AG20443 (cell line): ENCODE results near the gene VCL.
A peak's percentile ranks its signal among the peaks of the same experiment; 100 is the strongest.

Experiments used
- DNase-seq: peaks from one replicate; pipeline ENCODE4 v3.0.0; 2012; ENCODE audit warnings: low spot score, mixed read lengths

The VCL gene

DNA sequence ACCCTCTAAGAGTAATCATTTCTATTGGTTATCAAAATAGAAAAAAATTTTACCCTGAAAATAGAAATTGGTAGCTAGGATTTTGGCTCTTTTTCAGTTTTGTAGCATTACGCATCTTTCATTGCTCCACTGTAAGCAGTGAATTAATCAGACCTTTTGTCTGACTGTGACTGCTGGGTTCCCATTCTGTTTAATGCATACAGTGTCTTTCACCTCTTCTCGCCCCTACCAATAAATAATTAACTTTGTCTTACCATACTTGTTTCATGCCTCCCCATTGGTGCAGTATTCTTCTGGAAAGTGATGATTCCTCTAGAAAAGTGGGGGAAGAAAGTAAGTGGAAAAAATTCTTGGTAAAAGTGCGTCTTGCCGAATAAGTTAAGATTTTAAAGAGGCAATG, 79.5 kb downstream of the VCL start:
- no peak for DNase-seq

- no peak for DNase-seq
Observed at GRCh38 chr10:74078037-74078436, 80.1 kb downstream of the VCL start.

DNA sequence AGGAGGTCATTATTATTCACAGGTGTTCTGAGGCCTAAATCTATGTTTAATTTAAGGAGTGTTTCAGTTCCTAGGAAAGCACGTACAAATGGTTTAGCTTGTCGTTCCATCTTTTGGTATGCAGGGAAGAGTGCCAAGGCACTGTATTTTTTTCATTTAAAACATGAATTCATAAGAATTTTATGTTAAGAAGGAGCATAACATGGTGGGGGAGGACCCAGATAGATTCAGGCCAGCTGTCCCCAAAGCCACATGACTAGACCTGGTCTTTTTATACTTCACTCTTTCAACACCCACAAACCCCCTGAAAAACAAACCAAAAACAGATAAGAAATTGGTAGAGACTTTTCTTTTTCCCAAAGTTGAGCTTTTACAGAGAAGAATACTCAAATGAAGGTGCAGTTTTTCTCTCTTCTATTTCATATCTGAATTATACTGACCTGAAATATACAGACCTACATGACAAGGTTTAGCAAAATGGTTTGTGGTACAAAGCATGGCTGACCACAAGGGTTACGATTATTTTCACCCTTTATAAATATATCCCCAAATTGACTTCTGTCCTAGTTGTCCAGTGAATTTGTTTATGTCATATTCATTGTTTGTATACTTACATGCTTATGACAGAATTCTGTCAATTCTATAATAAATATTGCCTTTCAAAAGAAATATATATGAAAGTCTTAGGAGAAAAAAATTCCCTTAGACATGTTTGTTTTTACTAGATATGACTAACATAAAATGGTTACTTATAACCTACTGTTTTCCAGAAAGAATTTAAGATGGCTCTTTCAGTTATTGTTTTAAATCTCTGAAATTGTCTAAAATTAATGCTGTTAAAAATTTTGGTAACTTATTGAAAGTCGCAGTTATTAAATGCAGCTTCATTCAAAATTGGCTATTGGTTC, 81.4 kb downstream of the VCL start:
- no peak for DNase-seq

DNA sequence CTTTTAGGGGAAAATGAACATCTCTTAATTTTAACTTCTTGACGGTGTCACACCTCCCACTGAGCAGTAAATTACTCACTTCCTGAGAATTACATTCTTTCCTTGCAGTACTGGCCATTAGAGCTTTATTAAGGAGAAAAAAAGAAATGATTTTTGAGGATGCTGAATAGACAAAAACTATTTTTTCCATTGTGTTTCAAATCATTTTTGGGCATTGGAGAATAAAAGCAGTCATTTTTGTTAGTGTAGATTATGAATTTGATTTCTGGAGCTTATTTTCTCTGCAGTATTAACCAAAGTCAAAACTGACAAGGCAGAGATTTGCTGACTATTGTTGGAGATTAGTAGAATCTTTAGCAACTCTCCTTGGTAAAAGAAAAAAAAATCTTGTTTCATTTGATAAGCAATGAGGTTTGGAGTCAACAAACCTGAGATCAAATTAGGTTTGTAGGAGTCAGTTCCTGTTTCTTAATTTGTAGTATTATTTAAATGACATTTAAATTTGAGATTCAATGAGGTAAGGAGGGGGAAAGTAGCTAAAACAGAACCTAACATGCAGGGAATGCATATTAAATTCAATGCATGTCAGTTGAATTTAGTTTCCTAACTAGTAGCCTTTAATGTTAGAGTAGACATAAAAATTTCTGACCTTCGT, 82.1 kb downstream of the VCL start:
- no peak for DNase-seq

DNA sequence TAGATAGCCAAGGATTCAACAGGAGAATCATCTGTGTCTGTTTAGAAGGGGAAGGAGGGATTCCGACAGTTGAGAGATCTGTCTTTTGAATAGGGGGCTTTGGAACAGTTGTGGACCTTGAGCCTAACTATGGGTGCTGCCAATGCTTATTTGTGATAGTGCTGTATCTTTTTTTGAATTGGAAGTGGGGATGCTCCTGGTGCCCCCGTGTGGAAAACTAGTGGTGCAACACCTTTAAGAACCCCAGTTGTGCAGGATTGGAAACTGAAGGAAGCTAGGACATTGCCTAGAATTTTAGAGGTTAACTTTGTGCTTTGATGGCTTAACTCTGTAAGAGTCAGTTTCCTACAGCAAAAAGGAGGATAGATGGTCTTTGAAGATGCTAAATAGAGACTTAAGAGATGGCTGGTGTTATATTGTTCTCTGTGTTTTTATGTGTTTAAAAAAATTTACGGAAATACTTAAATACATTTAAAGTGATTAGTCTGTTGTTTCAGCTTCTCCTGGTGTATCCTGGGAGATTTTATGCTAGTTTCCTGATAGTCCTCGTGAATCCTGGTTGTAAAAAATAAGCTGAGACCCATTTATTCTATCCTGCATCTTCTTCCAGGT, 83.4 kb downstream of the VCL start:
- DNase-seq = peak; percentile 70

- DNase-seq = no peak
Observed at GRCh38 chr10:74081941-74082718, 84.2 kb downstream of the VCL start.

- DNase-seq = no peak
Observed at GRCh38 chr10:74083304-74083703, 85.4 kb downstream of the VCL start.

GRCh38 chr10:74084955-74085354, 87.0 kb downstream of the VCL start:
- no peak for DNase-seq

DNA sequence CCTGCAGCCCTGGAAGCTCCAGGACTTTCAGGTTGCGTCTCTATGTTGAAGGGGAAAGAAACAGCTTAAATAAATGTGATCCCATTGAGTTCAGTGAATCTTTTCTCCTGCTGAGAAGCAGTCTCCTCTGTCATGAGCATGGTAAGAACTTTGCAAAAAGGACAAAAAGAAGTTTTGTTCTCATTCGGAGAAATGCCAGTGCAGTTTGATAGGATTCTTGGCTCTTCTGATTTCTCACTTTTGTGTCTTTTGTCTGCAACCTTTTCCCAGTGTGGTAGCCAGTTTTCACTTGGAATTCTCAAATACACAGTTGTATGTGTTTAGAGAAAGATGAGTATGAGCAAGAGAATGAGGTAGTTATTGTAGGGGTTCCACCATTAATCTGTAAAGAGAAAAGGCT, 88.4 kb downstream of the VCL start:
- no peak for DNase-seq

GRCh38 chr10:74088722-74089121, 90.8 kb downstream of the VCL start:
- no peak for DNase-seq

GRCh38 chr10:74092372-74092771, 94.5 kb downstream of the VCL start:
- DNase-seq = no peak

DNA sequence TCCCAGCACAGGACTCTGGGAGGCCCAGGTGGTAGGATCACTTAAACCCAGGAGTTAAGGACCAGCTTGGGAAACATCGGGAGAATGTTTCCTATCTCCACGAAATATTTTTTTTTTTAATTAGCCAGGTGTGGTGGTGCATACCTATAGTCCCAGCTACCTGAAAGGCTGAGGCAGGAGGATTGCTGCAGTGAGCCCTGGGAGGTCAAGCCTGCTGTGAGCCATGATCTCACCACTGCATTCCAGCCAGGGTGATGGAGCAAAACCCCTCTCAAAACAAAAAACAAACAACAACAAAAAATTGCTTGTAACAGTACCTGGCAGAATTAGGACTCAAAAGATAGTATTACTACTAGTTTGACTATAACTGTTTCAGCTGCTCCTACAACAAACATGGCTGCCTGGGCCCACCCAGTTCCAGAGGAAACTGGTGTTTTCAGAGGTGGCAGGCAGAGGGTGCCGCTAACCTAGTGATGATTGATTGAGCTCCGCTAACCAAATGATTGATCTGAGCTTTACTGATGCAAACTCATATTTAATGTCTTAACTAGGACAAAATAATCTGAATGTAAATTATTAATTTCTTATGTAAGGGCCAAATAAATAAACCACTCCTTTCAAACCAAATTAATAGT, 95.7 kb downstream of the VCL start:
- no peak for DNase-seq

DNA sequence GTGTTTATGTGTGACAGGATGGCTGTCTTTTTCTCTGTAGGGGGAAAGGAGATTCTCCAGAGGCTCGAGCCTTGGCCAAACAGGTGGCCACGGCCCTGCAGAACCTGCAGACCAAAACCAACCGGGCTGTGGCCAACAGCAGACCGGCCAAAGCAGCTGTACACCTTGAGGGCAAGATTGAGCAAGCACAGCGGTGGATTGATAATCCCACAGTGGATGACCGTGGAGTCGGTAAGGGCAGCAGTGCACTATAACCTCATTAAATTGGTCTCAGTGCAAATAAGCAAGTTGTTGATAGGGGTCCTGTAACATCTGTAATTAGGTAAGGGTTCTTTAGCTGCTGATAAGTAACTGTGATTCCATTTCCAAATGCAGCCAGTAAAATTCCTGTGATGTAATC, 96.3 kb downstream of the VCL start:
- DNase-seq = no peak

DNA sequence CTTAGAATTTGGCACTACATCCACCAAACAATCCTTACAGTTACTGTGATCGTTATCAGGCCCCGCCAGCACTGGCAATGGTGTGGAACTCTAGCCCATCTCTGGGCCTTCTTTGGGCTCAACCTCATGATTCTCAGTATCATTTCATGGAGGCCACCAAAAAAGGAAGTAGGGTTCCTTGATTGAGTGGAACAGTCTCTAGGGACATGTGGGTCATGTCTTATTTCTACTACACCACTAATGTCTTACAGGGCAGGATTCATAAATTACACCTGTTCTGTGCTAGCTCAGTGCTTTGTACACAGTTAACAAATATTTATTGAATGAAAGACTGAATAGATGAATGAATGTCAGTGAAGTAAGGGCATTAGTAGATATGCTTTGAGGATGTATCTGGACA, 98.9 kb downstream of the VCL start:
- DNase-seq = no peak

DNA sequence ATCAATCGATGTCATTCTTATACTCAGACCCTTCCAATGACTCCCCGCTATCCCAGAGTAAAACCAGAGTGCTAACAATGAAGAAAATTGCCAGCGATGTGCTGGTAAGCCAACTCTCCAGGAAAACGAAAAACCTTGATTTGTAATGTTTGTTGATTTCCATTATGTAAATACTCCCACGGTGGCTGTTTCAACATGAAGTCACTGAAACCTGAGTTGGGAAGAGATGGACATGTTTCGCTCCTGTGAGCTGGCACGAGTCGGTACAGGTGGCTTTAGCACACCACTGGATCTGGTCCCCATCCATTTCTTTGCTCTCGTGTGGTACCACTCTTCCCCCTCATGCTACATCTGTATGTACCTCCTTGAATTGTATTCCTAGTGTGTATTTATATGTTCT, 99.9 kb downstream of the VCL start:
- DNase-seq = no peak

GRCh38 chr10:74099420-74099819, 101.5 kb downstream of the VCL start:
- DNase-seq = no peak

DNA sequence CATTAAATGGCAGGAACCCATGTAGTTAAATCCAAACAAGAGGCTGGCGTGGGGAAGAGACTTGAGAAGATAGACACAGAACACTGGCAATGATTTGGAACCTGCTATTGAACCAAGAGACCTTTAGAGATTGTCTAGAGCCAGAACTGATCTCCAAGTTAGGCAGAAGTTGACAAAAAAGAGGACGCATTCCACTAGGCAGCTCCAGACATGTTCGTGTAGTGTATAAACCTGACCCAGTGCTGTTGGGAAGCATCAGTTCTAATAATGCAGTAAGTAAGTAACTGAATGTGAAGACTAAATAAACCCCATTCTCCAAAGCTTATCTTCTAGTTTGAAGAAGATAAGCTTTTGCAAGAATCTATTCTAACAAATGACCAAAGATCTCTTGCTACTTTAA, 101.9 kb downstream of the VCL start:
- no peak for DNase-seq

DNA sequence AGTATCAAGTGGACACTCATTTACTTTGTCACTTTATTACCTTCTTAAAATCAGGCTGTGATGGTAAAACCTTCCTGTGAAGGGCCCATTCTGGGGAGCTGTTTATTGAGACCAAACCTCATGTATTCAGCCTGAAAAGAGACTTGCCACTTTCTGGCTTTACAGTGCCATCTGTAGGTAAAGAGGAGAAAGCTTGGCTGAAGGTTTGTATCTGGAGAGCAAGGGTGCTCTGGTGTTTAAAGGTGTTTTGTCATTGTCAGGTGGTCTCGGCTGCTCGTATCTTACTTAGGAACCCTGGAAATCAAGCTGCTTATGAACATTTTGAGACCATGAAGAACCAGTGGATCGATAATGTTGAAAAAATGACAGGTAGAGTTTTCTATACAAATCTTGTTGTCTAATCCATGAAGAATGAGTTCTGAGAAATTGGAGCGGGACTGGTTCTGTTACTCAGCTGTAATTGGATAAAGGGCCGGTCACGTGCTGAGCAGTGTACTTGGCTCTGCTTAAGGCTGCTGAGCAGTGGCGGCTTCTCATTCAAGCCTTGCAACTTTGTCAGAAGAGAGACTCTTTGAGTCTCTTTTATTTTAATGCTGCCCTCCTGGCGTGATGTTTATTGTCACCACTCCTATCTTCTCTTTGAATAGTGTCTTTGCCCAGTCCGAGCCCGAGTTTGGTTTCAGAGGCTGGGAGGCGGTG, 105.8 kb downstream of the VCL start:
- DNase-seq = peak; percentile 37

DNA sequence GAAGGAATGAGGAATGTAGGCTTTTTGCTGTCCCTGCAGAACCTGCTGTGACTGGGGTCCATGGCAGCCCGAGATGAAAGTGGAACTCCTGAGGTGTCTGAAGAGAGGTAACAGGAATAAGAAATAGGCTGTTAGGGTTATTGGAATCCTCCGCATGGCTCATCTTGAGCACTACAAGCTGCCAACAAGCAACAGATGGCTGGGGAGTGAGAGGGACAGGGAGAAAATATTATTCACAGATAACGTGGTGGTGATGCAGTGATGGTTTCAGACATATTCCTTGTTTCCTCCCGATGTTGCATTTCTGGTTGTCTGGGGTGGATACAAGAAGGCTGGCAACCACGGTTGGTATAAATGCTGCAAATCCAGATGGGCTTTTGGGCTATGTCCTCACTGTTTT, 106.6 kb downstream of the VCL start:
- DNase-seq = no peak

DNA sequence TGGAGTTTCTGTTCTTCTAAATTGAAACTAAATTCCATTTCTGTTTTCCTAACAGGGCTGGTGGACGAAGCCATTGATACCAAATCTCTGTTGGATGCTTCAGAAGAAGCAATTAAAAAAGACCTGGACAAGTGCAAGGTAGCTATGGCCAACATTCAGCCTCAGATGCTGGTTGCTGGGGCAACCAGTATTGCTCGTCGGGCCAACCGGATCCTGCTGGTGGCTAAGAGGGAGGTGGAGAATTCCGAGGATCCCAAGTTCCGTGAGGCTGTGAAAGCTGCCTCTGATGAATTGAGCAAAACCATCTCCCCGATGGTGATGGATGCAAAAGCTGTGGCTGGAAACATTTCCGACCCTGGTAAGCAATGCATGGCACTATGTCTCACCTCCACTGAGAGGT, 107.1 kb downstream of the VCL start:
- no peak for DNase-seq

DNA sequence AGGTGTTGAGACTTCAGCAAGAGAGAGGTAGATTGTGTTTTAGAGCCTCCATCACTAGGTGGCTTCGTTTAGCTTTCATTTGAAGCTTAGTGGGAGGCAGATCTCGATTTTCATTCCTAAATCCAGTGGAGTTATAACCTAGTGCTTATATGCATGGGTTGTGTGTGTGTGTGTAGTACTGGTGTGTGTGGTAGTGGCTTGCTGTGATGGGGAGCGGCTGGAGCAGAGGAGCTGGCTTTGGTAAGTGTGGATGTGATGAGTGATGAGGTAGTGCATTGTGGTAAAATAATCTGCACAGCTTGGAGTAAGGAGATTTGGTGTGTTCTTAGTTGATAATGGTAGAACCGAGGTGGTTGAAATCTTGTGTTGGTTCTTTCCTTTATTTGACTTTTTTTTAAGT, 109.5 kb downstream of the VCL start:
- DNase-seq = no peak
